GM12878 (cell line): ENCODE results near the gene ACSL3. TPM values are rescaled to one million over a fixed set of nuclear protein-coding genes. Genes with fewer than 3 reads are reported as not detected.

ENCODE experiments used
- BRCA1 ChIP-seq: IDR thresholded peaks from 2 replicates; pipeline ENCODE4 v1.6.1; 2011; ENCODE audit warnings: low read depth, low read length, improper control_type of control experiment
- CEBPB ChIP-seq, 2 experiments: fragments of 150-350 bp in 1 of 2; IDR thresholded peaks; 2 replicates each; pipeline ENCODE4 v1.6.1; 2012 to 2014; ENCODE audit warnings: low read depth in 2 of 2, low read length in 2 of 2, borderline replicate concordance in 1 of 2, inconsistent platforms in 1 of 2
- CREM ChIP-seq: IDR thresholded peaks from 2 replicates; pipeline ENCODE4 v1.6.1; 2014; ENCODE audit warnings: antibody characterized with exemption, low read depth
- CTCF ChIP-seq, 3 experiments: IDR thresholded peaks in 2 of 3; conservative IDR thresholded peaks in 1 of 3; 2 replicates each; pipeline ENCODE4 v1.5.1; 2011; ENCODE audit warnings: low read depth in 3 of 3, low read length in 3 of 3, mild to moderate bottlenecking in 3 of 3, control low read depth in 2 of 3, moderate library complexity in 2 of 3, inconsistent platforms in 1 of 3, mixed read lengths in 1 of 3; ENCODE audit not compliant: control insufficient read depth in 2 of 3, insufficient read depth in 1 of 3; ENCODE audit errors: extremely low read depth in 1 of 3
- EGR1 ChIP-seq, 2 experiments: IDR thresholded peaks; 1 replicate in 1 of 2; 2 replicates in 1 of 2; pipeline ENCODE4 v1.6.1; 2011 to 2012; ENCODE audit warnings: low read depth in 2 of 2, low read length in 2 of 2, borderline replicate concordance in 1 of 2, mild to moderate bottlenecking in 1 of 2, moderate library complexity in 1 of 2
- EP300 ChIP-seq, 2 experiments: fragments of 150-350 bp in 1 of 2; IDR thresholded peaks; 2 replicates each; pipeline ENCODE4 v1.6.1; 2011 to 2012; ENCODE audit warnings: low read depth in 2 of 2, low read length in 2 of 2, borderline replicate concordance in 1 of 2, improper control_type of control experiment in 1 of 2, inconsistent platforms in 1 of 2; ENCODE audit not compliant: control insufficient read depth in 1 of 2
- FOS ChIP-seq: IDR thresholded peaks from 3 replicates; pipeline ENCODE4 v1.6.1; 2011; ENCODE audit warnings: borderline replicate concordance; ENCODE audit not compliant: insufficient read length; ENCODE audit errors: extremely low read depth
- FOXK2 ChIP-seq: fragments of 450-650 bp; IDR thresholded peaks from 2 replicates; pipeline ENCODE4 v1.6.1; 2017; ENCODE audit warnings: mild to moderate bottlenecking, moderate library complexity
- HDAC6 ChIP-seq: fragments of 200-600 bp; sonication (generic); IDR thresholded peaks from one replicate; pipeline ENCODE4 v1.8.0; 2017; ENCODE audit warnings: antibody characterized with exemption; ENCODE audit not compliant: unreplicated experiment
- IRF3 ChIP-seq: fragments of 450-650 bp; IDR thresholded peaks from 2 replicates; pipeline ENCODE4 v1.6.1; 2014; ENCODE audit warnings: mild to moderate bottlenecking
- MEF2B ChIP-seq: fragments of 450-650 bp; IDR thresholded peaks from 2 replicates; pipeline ENCODE4 v1.6.1; 2018; ENCODE audit warnings: mild to moderate bottlenecking, moderate library complexity; ENCODE audit not compliant: partially characterized antibody, poor library complexity, severe bottlenecking
- NKRF ChIP-seq: fragments of 450-650 bp; conservative IDR thresholded peaks from 2 replicates; pipeline ENCODE4 v1.6.1; 2017; ENCODE audit warnings: mild to moderate bottlenecking, moderate library complexity
- RBBP5 ChIP-seq: fragments of 200-600 bp; sonication (generic); conservative IDR thresholded peaks from 2 replicates; pipeline ENCODE4 v1.6.1; 2016
- SRF ChIP-seq, 2 experiments: IDR thresholded peaks; 2 replicates each; pipeline ENCODE4 v1.6.1; 2011; ENCODE audit warnings: low read depth in 2 of 2, low read length in 2 of 2, mild to moderate bottlenecking in 1 of 2, moderate library complexity in 1 of 2
- ZNF384 ChIP-seq: IDR thresholded peaks from 2 replicates; pipeline ENCODE4 v1.6.1; 2012; ENCODE audit warnings: low read depth, mild to moderate bottlenecking, low read length, improper control_type of control experiment, borderline replicate concordance
- polyA plus RNA-seq, 11 experiments: library from polyadenylated mRNA; depleted of rRNA in 4 of 11; unstranded in 6 of 11; stranded (reverse) in 5 of 11; fragments of >200 nt; fragmentation: Nextera tagmentation in 4 of 11; fragmentation: Illumina TruSeq in 1 of 11; extraction: Ambion mirVana in 4 of 11; extraction: Trizol in 1 of 11; gene quantifications; 1 replicate in 1 of 11; 2 replicates in 10 of 11; pipeline versions ENCODE4 v1.2.1 to v1.2.3, GENCODE V29; 2011 to 2016; ENCODE audit warnings: inconsistent platforms in 2 of 11, missing spikeins in 2 of 11, low read depth in 1 of 11
- total RNA-seq, 4 experiments: library from RNA; depleted of rRNA in 3 of 4; stranded (reverse); fragments of >200 nt in 3 of 4; fragmentation: Illumina TruSeq in 1 of 4; extraction: Trizol in 1 of 4; gene quantifications; 2 replicates each; pipeline versions ENCODE4 v1.2.1 to v1.2.3, GENCODE V29; 2013 to 2021

The ACSL3 gene
- total and polyA plus RNA-seq, 10 of the 15 experiments (the other 5 are each of a cell fraction or from before 2014, with no cell fraction given), result 15.6 to 83.9 (median 56.7) TPM

GRCh38 chr2:222964376-222965031, 103.7 kb downstream of the ACSL3 start (continued):
- TF ChIP-seq MEF2B (no peak), BRCA1 (no peak), RBBP5 (no peak), CTCF (IDR thresholded peaks at IDR 0.05 in 2 of 3, conservative IDR thresholded peaks at IDR 0.05 in 1 of 3; ENCODE audit: control insufficient read depth in 2 of 3, extremely low read depth in 1 of 3, insufficient read depth in 1 of 3, low read depth in 3 of 3, low read length in 3 of 3) (no peak), ZNF384 (no peak), CEBPB (IDR thresholded peaks at IDR 0.05; ENCODE audit: borderline replicate concordance in 1 of 2, low read depth in 2 of 2, low read length in 2 of 2) (no peak), SRF (IDR thresholded peaks at IDR 0.05; ENCODE audit: low read depth in 2 of 2, low read length in 2 of 2) (no peak), FOXK2 (no peak), HDAC6 (no peak), EP300 (IDR thresholded peaks at IDR 0.05; ENCODE audit: borderline replicate concordance in 1 of 2, control insufficient read depth in 1 of 2, low read depth in 2 of 2, low read length in 2 of 2) (no peak), IRF3 (no peak), EGR1 (IDR thresholded peaks at IDR 0.05; ENCODE audit: borderline replicate concordance in 1 of 2, low read depth in 2 of 2, low read length in 2 of 2) (no peak), NKRF (no peak), CREM (no peak), FOS (no peak)
- TF ChIP-seq, all 136 proteins: peak for 0
